Activated T-helper 2 cell treated with anti-CD3 and anti-CD28 coated beads, Interferon-gamma antibody, Interleukin-2, Interleukin-4, amounts not matched to agents 10 μg/mL and 5 μg/mL and 100 μg/mL, durations not matched to agents 14 hours and 24 hours and 36 hours (primary cell): ENCODE data around the gene CNOT6. TPM values are rescaled to one million over a fixed set of nuclear protein-coding genes. Genes with fewer than 3 reads are reported as not detected.
"Not testable (repeated sequence)": the region's sequence is repeated elsewhere in the genome, so short reads cannot be mapped to it uniquely, and the experiment has no call there.

Source experiments
- DNase-seq: peaks from one replicate; pipeline ENCODE4 v3.0.0; 2021; ENCODE audit warnings: low spot score
- H3K27ac Mint-ChIP-seq: one replicate; pipeline ENCODE4 v1.8.0; 2021; ENCODE audit warnings: mixed read lengths
- H3K27me3 Mint-ChIP-seq: one replicate; pipeline ENCODE4 v1.8.0; 2021; ENCODE audit warnings: low read depth, mixed read lengths
- H3K36me3 Mint-ChIP-seq: one replicate; pipeline ENCODE4 v1.8.0; 2021; ENCODE audit warnings: low read depth, mixed read lengths
- H3K4me1 Mint-ChIP-seq: one replicate; pipeline ENCODE4 v1.8.0; 2021; ENCODE audit warnings: low read depth, mixed read lengths
- H3K4me3 Mint-ChIP-seq: one replicate; pipeline ENCODE4 v1.8.0; 2021; ENCODE audit warnings: low read depth, mild to moderate bottlenecking, moderate library complexity, mixed read lengths
- H3K9me3 Mint-ChIP-seq: one replicate; pipeline ENCODE4 v1.8.0; 2021; ENCODE audit warnings: mixed read lengths
- intact Hi-C: fragments of 100-400 bp; cut with micrococcal nuclease; formaldehyde crosslinking; loops from one replicate; pipeline ENCODE4 v1.15.1; 2023
- total RNA-seq: library from RNA; stranded (reverse); gene quantifications from 2 replicates; pipeline ENCODE4 v1.2.3, GENCODE V29; 2022

The CNOT6 gene
- total RNA-seq: 43.2 and 48.9 TPM in 2 replicates

GRCh38 chr5:180494060-180494509 lies at the start of gene CNOT6:
CNOT6 (plus strand) TSS chr5:180494379; CDS start chr5:180529277, 34,898 bp downstream.
- peaks cover 22% of the 10 kb centered on the region for H3K36me3 Mint-ChIP-seq
- peak within 1 kb of the TSS; percentile 90 for H3K27ac Mint-ChIP-seq
- no peaks in the 10 kb centered on the region for H3K27me3 Mint-ChIP-seq
- peaks cover 24% of the 10 kb centered on the region for H3K4me1 Mint-ChIP-seq
- no peaks in the 10 kb centered on the region for H3K9me3 Mint-ChIP-seq
- H3K4me3 Mint-ChIP-seq: peak within 1 kb of the TSS; percentile 94
- peak; percentile 92 for DNase-seq
- intact Hi-C loops: loop anchor here (10.0 kb wide), 3 partner anchors 111 to 939 kb away; partner anchors contain the start of genes MAPK9 and RUFY1

DNA sequence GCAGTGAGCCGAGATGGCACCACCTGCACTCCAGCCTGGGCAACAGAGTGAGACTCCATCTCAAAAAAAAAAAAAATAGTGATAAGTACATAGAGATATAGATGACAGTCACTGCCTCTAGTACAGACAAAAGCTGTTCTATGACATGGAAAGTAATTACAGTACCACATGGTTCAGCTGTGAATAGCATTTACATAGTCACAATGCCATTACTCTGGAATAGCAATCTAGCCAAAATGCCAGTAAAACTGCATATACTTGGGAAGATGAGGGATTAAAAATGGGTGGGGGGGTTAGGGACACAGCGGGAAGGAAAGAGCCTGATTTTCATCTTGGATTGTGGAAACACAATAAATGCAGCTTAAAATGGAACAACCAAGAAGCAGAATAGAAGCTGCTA lies 39.4 kb upstream of the CNOT6 start:
- H3K36me3 Mint-ChIP-seq: no peaks in the 10 kb centered on the region
- no peak for DNase-seq
- intact Hi-C loops: no loop called here
- H3K27ac Mint-ChIP-seq: no peak overlapping the region
- H3K4me3 Mint-ChIP-seq: no peak overlapping the region
- H3K9me3 Mint-ChIP-seq: no peaks in the 10 kb centered on the region
- no peaks in the 10 kb centered on the region for H3K4me1 Mint-ChIP-seq
- peaks cover 1% of the 10 kb centered on the region for H3K27me3 Mint-ChIP-seq

DNA sequence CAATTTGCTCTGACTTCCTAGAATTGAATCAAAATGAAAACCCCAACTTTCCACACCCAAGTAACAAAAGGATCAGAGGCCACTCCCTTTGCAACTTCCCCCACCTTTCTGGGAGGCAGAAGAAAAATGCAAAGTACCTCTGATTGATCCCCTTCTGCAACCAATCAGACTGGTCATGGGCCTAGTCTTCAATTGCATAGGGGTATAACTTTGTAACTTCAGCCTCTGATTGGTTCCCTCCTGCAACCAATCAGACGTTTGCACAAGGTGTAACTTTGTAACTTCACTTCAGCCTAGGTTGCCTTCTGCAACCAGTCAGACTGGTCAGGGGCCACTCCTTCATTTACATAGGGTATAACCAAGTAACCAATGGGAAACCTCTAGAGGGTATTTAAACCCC lies 38.3 kb upstream of the CNOT6 start:
- Mint-ChIP-seq H3K27me3 (peaks cover 1% of the 10 kb centered on the region), H3K9me3 (no peaks in the 10 kb centered on the region), H3K27ac (no peak overlapping the region), H3K36me3 (no peaks in the 10 kb centered on the region), H3K4me1 (no peaks in the 10 kb centered on the region), H3K4me3 (no peak overlapping the region)
- no peak for DNase-seq
- intact Hi-C loops: no loop called here

DNA sequence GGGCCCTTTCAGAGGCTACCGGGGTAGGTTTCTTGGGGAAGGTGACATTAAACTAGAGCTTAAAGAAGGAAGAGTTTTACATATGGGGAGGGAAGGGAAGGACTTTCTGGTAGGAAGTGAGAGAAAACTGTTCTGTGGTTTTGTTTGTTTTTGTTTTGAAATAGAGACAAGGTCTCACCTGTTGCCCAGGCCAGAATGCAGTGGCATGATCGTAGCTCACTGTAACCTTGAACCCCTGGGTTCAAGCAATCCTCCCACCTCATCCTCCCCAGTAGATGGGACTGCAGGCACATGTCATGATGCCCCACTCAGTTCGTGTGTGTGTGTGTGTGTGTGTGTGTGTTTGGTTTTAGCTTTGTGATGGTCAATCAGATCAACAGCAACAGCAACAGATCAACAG lies 37.4 kb upstream of the CNOT6 start:
- no peak for DNase-seq
- Mint-ChIP-seq H3K4me1 (no peaks in the 10 kb centered on the region), H3K27me3 (no peaks in the 10 kb centered on the region), H3K4me3 (no peak overlapping the region), H3K9me3 (no peaks in the 10 kb centered on the region), H3K36me3 (no peaks in the 10 kb centered on the region), H3K27ac (no peak overlapping the region)
- intact Hi-C loops: no loop called here

- H3K27me3 Mint-ChIP-seq, DNase-seq, intact Hi-C loops, H3K4me3 Mint-ChIP-seq, H3K4me1 Mint-ChIP-seq, H3K36me3 Mint-ChIP-seq, H3K27ac Mint-ChIP-seq, H3K9me3 Mint-ChIP-seq: not testable (repeated sequence)
Observed at GRCh38 chr5:180458852-180459673, 35.1 kb upstream of the CNOT6 start.

GRCh38 chr5:180459674-180460142 lies 34.5 kb upstream of the CNOT6 start:
- H3K36me3 Mint-ChIP-seq, H3K4me1 Mint-ChIP-seq, H3K9me3 Mint-ChIP-seq, intact Hi-C loops, H3K4me3 Mint-ChIP-seq, H3K27me3 Mint-ChIP-seq, DNase-seq, H3K27ac Mint-ChIP-seq: not testable (repeated sequence)

DNA sequence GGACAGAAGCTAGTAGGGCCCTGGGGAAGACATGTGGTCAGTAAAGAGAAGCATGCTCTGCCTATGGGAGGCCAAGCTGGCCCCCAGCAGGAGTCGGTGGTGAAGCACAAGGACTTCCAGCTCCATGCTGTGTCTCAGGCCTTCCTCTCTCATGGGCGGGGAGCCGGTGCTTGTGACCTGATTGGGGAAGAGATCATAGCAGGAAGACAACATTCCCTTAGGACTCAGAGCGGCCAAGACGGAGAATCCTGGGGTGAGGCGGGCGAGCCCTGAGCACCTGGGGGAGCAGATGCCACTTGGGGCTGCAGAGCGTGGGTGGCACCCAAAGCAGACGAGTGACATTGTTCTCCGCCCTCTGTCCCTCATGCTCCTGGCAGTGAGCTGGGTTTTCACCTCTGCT lies 33.3 kb upstream of the CNOT6 start:
- no peaks in the 10 kb centered on the region for H3K4me1 Mint-ChIP-seq
- no peak overlapping the region for H3K27ac Mint-ChIP-seq
- H3K36me3 Mint-ChIP-seq: no peaks in the 10 kb centered on the region
- no peaks in the 10 kb centered on the region for H3K27me3 Mint-ChIP-seq
- H3K9me3 Mint-ChIP-seq: no peaks in the 10 kb centered on the region
- no peak overlapping the region for H3K4me3 Mint-ChIP-seq
- intact Hi-C loops: no loop called here
- DNase-seq: no peak

GRCh38 chr5:180461303-180461702 lies 32.9 kb upstream of the CNOT6 start:
- Mint-ChIP-seq H3K36me3 (no peaks in the 10 kb centered on the region), H3K27me3 (no peaks in the 10 kb centered on the region), H3K27ac (no peak overlapping the region), H3K4me1 (no peaks in the 10 kb centered on the region), H3K9me3 (no peaks in the 10 kb centered on the region), H3K4me3 (no peak overlapping the region)
- no peak for DNase-seq
- intact Hi-C loops: no loop called here

DNA sequence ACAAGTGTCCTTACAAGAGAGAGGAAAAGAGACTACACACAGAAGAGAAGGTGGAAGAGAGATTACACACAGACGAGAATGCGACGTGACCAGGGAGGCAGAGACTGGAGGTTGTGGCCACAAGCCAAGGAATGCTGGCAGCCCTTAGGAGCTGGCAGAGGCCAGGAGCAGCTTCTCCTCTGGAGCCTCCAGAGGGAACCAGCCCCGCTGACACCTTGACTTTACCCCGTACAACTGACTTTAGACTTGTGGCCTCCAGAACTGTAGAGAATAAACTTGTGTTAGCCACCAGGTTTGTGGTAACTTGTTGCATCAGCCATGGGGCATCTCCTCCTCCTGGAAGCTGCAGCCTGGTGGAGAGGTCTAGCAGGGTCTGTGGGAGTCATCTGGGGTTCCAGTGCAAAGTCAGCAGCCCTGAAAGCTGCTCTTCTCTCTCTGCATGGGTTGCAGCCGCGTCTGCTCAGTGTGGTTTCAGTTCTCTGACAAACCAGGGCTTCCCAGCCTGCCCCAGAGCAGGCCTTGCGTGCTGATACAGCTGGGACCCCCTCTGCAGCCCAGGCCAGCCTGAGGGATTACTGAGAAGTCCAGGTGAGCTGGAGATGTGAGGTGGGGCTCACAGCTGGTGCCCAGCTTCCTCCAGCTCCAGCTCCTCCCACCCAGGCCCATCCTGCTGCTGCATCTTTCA lies 30.8 kb upstream of the CNOT6 start:
- no peaks in the 10 kb centered on the region for H3K36me3 Mint-ChIP-seq
- DNase-seq: no peak
- H3K4me3 Mint-ChIP-seq: no peak overlapping the region
- H3K9me3 Mint-ChIP-seq: no peaks in the 10 kb centered on the region
- H3K27ac Mint-ChIP-seq: no peak overlapping the region
- no peaks in the 10 kb centered on the region for H3K4me1 Mint-ChIP-seq
- intact Hi-C loops: no loop called here
- H3K27me3 Mint-ChIP-seq: no peaks in the 10 kb centered on the region

GRCh38 chr5:180463916-180464602 lies 30.1 kb upstream of the CNOT6 start:
- DNase-seq: no peak
- Mint-ChIP-seq H3K27ac (no peak overlapping the region), H3K4me1 (no peaks in the 10 kb centered on the region), H3K36me3 (no peaks in the 10 kb centered on the region), H3K9me3 (no peaks in the 10 kb centered on the region), H3K27me3 (no peaks in the 10 kb centered on the region), H3K4me3 (no peak overlapping the region)
- intact Hi-C loops: no loop called here

DNA sequence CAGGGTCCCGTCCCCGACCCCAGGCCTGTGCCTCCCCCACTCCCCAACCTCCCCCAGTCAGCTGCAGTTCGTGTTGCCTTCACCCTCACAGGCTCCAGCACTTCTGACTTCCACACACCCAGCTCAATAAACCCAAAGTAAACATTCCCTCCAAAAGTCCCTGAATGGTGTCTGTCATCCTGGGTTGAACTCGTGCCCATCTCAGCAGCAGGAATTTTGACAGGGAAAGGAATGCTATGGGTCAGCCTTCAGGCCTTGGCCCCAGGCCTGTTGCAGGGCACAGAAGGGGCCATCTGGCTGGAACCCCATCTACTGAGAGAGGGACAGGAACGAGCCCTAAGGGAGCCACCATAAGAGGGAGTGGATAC lies 29.6 kb upstream of the CNOT6 start:
- Mint-ChIP-seq H3K27ac (no peak overlapping the region), H3K4me1 (no peaks in the 10 kb centered on the region), H3K27me3 (no peaks in the 10 kb centered on the region), H3K4me3 (no peak overlapping the region), H3K9me3 (no peaks in the 10 kb centered on the region), H3K36me3 (no peaks in the 10 kb centered on the region)
- intact Hi-C loops: no loop called here
- DNase-seq: no peak

GRCh38 chr5:180465052-180465451 lies 29.1 kb upstream of the CNOT6 start:
- intact Hi-C loops, H3K27me3 Mint-ChIP-seq, H3K9me3 Mint-ChIP-seq, H3K4me1 Mint-ChIP-seq, DNase-seq, H3K36me3 Mint-ChIP-seq, H3K27ac Mint-ChIP-seq, H3K4me3 Mint-ChIP-seq: not testable (repeated sequence)

- peaks cover 7% of the 10 kb centered on the region for H3K27me3 Mint-ChIP-seq
- intact Hi-C loops: no loop called here
- no peaks in the 10 kb centered on the region for H3K36me3 Mint-ChIP-seq
- no peaks in the 10 kb centered on the region for H3K9me3 Mint-ChIP-seq
- H3K4me1 Mint-ChIP-seq: no peaks in the 10 kb centered on the region
- no peak overlapping the region for H3K27ac Mint-ChIP-seq
- no peak overlapping the region for H3K4me3 Mint-ChIP-seq
- no peak for DNase-seq
Observed at GRCh38 chr5:180466316-180466715, 27.9 kb upstream of the CNOT6 start.
